SW 1271 (cell line): ENCODE results near the gene ELAVL2.

Experiments
- DNase-seq, 2 experiments: peaks; one replicate each; lab custom pipeline; 2025; lab: John Stamatoyannopoulos, UW

ELAVL2 gene

GRCh38 chr9:23826120-23826629 lies at the start of gene ELAVL2:
ELAVL2 (minus strand) TSS chr9:23826240; CDS start chr9:23762234, 64,006 bp downstream.
- DNase-seq: no peak

- no peak for DNase-seq
These were observed 32.2 kb upstream of the ELAVL2 start for GRCh38 chr9:23858234-23858633.

GRCh38 chr9:23855873-23856604 lies 30.0 kb upstream of the ELAVL2 start:
- DNase-seq: no peak

DNA sequence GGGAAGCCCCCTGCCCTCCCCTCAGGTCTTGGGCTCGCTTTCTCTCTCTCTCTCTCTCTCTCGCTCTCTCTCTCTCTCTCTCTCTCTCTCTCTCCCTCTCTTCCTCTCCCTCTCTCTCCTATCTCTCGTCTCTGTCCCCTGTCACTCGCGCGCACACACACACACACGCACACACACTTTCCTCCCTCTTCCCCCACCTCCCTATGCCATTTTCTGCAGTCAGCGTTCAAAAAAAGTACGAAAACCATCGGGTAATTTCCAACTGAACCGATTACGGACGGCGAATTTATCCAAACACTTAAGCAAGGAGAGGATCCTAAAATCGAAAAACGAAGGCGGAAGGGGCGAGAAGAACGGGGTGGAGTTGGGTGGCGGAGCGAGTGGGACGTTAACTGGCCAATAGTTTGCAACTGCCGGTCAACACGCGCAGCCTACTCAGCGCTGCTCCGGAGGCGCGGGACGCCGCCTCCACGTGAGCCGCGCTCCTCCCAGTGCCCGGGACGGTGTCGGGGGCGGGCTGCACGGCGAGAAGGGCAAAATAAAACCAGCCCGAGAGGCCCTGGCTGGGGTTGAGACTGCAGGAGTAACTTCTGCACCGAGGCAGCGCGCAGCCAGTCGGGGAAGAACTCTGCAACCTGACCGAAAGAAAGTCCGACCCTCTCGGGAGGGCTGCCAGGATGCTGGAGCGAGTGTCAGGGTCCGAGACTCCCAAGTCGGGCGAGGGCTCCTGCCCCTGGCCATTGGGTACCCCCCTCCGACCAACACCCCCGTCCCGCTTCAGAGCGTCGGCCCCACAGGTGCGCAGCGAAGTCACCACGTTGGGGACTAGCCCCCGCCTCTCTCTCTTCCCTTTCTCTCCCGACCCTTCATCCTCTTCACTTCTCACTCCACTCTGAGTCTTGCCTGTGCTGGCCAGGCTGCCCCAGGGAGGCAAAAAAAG lies 24.9 kb upstream of the ELAVL2 start:
- DNase-seq: no peak

- DNase-seq: no peak
These were observed 24.2 kb upstream of the ELAVL2 start for GRCh38 chr9:23850242-23850689.

GRCh38 chr9:23849379-23850035 lies 23.5 kb upstream of the ELAVL2 start:
- DNase-seq: no peak

- DNase-seq: no peak
These were observed 16.6 kb upstream of the ELAVL2 start for GRCh38 chr9:23842565-23843129.

- no peak for DNase-seq
These were observed 15.3 kb upstream of the ELAVL2 start for GRCh38 chr9:23841304-23841703.

GRCh38 chr9:23837038-23837437 lies 11.0 kb upstream of the ELAVL2 start:
- DNase-seq: no peak

- DNase-seq: no peak
These were observed 5.1 kb upstream of the ELAVL2 start for GRCh38 chr9:23830929-23831730.

DNA sequence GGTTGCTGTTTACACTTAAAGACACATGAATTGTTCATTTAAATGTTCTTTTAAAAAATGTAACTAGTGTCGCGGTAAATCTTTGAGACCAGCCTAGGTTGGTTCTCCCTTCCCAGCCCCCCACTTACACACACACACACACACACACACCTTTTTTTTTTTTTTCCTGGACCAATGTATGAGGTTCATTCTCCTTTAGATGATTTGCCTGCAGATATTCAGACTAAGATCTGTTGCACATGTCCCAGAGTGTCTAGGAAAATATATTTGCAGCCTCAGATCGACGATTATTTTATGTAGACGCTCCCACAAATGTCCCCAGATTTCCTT lies 4.4 kb upstream of the ELAVL2 start:
- no peak for DNase-seq

- no peak for DNase-seq
These were observed 3.8 kb upstream of the ELAVL2 start for GRCh38 chr9:23829580-23830475.

DNA sequence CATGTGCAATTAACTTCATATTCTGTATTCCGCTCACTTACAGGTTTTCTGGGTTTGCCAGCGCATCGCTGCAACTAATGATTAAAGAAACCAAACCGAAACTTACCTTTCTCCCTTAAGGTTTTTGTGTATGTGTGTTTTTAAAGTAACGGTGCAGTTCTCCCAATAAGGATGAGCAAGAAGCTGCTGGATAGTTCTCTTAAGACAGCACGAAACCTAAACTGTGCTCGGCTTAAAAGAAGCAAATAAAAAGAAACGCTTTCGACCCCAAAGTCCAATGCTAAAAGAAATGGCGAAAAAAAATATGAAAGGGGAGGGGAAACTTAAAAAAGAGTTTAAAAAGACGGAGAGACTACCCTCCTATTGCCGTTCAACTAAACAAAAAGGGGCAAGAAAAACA lies 340 bp downstream of the ELAVL2 start:
- DNase-seq: no peak

DNA sequence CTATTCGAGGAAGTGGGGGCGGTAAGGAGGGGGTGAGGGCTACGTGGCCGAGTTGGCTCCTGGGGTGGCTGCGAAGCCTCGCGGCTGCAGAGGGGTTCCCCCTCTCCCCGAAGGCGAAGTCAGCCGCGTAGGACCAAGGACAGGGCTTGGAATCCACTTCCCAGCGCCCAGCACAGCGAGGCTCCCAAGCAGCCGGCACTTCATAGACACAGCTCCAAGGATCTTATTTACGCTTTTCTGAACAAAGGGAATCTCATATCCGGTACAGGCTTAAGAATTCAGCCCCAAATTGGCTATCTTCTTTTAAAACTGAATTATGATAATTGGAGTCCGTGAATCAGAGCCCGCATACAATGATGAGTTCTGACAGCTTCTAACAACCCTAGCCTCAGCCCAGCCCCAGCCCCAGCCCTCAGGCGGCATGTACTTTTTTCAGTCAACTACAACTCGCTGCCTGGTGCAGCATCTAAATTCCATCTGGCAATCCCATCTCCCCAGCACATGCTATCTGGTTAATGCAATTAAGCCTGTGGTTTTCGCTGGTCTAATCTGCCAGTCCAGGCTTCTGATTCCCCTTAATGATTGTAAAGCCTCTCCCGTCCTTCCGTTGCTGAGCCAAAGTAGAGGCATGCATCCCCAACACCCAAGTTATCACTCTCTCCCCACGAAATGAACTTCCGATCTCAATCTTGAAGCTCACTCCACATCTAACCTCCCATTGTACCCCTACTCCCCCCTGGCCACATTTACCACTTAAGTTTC lies 1.0 kb downstream of the ELAVL2 start:
- no peak for DNase-seq

DNA sequence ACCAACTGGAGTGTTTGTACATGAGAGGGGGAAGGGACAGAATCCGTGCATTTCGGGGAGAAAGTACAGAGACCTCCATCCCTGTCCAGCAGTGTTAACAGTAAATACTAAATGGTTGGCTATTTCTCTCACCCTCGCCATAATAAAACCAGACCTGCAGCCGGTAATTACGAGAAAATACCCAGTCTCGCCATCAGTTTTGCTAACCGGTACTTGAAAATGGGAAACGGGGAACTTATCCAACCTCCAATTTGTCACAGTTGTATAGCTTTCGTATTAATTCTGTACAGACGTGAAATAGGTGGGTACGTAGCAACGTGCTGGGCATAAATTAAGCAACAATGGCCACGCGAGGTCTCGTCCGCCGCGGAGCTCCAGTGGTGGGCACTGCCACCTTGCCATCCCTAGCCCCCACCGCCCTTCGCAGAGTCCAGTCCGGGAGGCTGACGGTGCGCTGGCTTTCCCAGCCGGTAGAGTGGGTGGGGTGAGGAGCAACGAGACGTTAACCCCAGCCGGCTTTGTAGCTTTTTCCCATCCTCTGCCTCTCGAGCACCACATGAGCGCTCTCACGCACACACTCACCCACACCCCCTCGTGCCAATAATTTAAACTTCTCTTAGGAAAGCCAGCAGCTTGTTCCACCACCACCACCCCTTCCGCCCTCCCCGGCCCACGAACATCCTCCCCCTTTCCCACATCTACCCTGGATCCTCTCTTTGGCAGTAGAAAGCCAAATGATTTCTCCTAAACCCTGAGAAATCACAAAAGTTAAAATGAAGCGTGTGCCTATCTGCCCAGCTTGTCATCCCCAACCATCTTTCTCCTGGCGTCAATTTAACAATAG lies 1.8 kb downstream of the ELAVL2 start:
- DNase-seq: no peak

DNA sequence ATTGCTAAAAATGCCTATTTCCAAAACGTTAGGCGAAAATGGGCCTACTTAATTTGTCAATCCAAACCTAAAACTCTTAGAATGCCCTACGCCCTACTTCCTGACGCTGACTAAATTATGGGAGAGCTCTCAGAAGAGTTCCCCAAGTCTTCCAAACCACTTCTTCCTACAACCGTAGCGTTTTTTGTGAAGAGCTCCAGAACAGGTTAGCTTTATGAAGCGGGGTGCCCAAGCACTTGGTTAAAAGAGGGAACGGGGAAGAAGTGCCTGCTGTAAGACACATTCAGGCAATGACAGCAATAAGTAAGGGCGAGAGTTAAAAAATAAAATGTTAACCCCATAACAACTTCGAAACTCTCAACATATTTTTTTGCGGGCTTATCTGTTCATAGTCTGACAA lies 2.8 kb downstream of the ELAVL2 start:
- DNase-seq: no peak

- no peak for DNase-seq
These were observed 3.5 kb downstream of the ELAVL2 start for GRCh38 chr9:23822261-23823169.
